Keratinocyte (primary cell): ENCODE results near the gene OR7G3. TPM values are rescaled to one million over a fixed set of nuclear protein-coding genes. Genes with fewer than 3 reads are reported as not detected.

Source experiments
- DNase-seq: peaks from one replicate; pipeline ENCODE4 v3.0.0-alpha.2; 2011; ENCODE audit warnings: low read depth, missing footprints, low spot score
- FAIRE-seq: peaks from 2 replicates; lab custom pipeline; 2011; peaks lifted over from hg19 to GRCh38; lab: Jason Lieb, UNC
- H2AFZ ChIP-seq: 2 replicates; pipeline ENCODE4 v1.6.0; 2012; ENCODE audit warnings: low read length, control low read depth, inconsistent platforms; ENCODE audit not compliant: control insufficient read depth
- H3K27ac ChIP-seq: 2 replicates; pipeline ENCODE4 v1.5.1; 2011; ENCODE audit warnings: low read length; ENCODE audit not compliant: control insufficient read depth, insufficient read depth
- H3K27me3 ChIP-seq: 3 replicates; pipeline ENCODE4 v1.6.0; 2011; ENCODE audit warnings: low read length; ENCODE audit not compliant: control insufficient read depth, insufficient read depth; ENCODE audit errors: extremely low read depth
- H3K36me3 ChIP-seq, 2 experiments: 2 replicates in 1 of 2; 3 replicates in 1 of 2; pipeline ENCODE4 v1.5.1; 2011; ENCODE audit warnings: low read length in 2 of 2, mild to moderate bottlenecking in 1 of 2; ENCODE audit not compliant: control insufficient read depth in 2 of 2, insufficient read depth in 2 of 2; ENCODE audit errors: extremely low read depth in 1 of 2
- H3K4me1 ChIP-seq: 3 replicates; pipeline ENCODE4 v1.5.1; 2011; ENCODE audit warnings: low read length; ENCODE audit not compliant: control insufficient read depth, insufficient read depth; ENCODE audit errors: extremely low read depth
- H3K4me2 ChIP-seq: 3 replicates; pipeline ENCODE4 v1.6.0; 2011; ENCODE audit warnings: low read depth, low read length; ENCODE audit not compliant: control insufficient read depth, insufficient read depth; ENCODE audit errors: extremely low read depth
- H3K4me3 ChIP-seq, 3 experiments: fragments of 200-600 bp in 1 of 3; sonication (generic) in 1 of 3; 2 replicates in 2 of 3; 3 replicates in 1 of 3; pipeline ENCODE4 v1.5.1; 2011 to 2016; ENCODE audit warnings: low read length in 3 of 3, mild to moderate bottlenecking in 3 of 3, control low read depth in 2 of 3, inconsistent platforms in 1 of 3, low read depth in 1 of 3, mixed read lengths in 1 of 3, mixed run types in 1 of 3, moderate library complexity in 1 of 3; ENCODE audit not compliant: control insufficient read depth in 2 of 3, insufficient read depth in 2 of 3; ENCODE audit errors: extremely low read depth in 1 of 3
- H3K79me2 ChIP-seq: 2 replicates; pipeline ENCODE4 v1.6.0; 2012; ENCODE audit warnings: low read length; ENCODE audit not compliant: control insufficient read depth, insufficient read depth
- H3K9ac ChIP-seq: 3 replicates; pipeline ENCODE4 v1.6.0; 2011; ENCODE audit warnings: low read length; ENCODE audit not compliant: control insufficient read depth, insufficient read depth; ENCODE audit errors: extremely low read depth
- H3K9me1 ChIP-seq: 3 replicates; pipeline ENCODE4 v1.6.0; 2011; ENCODE audit warnings: low read length; ENCODE audit not compliant: control insufficient read depth, insufficient read depth; ENCODE audit errors: extremely low read depth
- H3K9me3 ChIP-seq: 2 replicates; pipeline ENCODE4 v1.5.1; 2012; ENCODE audit warnings: low read depth, low read length; ENCODE audit not compliant: control insufficient read depth
- H4K20me1 ChIP-seq: 3 replicates; pipeline ENCODE4 v1.6.0; 2011; ENCODE audit warnings: low read length; ENCODE audit not compliant: control insufficient read depth, insufficient read depth; ENCODE audit errors: extremely low read depth
- CTCF ChIP-seq, 3 experiments: IDR thresholded peaks in 1 of 3; conservative IDR thresholded peaks in 1 of 3; optimal IDR thresholded peaks in 1 of 3; 2 replicates in 2 of 3; 3 replicates in 1 of 3; pipeline versions ENCODE3 to v1.5.1; 2011; ENCODE audit warnings: low read length in 3 of 3, mild to moderate bottlenecking in 3 of 3, moderate library complexity in 2 of 3, control low read depth in 1 of 3, inconsistent platforms in 1 of 3; ENCODE audit not compliant: insufficient read depth in 2 of 3; ENCODE audit errors: extremely low read depth in 1 of 3
- EZH2 ChIP-seq: IDR thresholded peaks from one replicate; pipeline ENCODE4 v1.6.1; 2012; ENCODE audit warnings: inconsistent platforms, mild to moderate bottlenecking, low read length, moderate library complexity
- dilution Hi-C: fragments of 300-500 bp; cut with MboI; formaldehyde crosslinking; loops from one replicate; pipeline ENCODE4 v1.7.0; 2020; ENCODE audit warnings: low sequenced_read_pairs; ENCODE audit not compliant: extremely low pct_ligation_motif_present
- polyA plus RNA-seq, 5 experiments: library from polyadenylated mRNA; depleted of rRNA in 3 of 5; stranded (reverse) in 3 of 5; stranded (forward) in 1 of 5; unstranded in 1 of 5; fragments of >200 nt; gene quantifications; 1 replicate in 1 of 5; 2 replicates in 3 of 5; 3 replicates in 1 of 5; pipeline versions ENCODE4 v1.2.1 to v1.2.3, GENCODE V29; 2011 to 2012; ENCODE audit warnings: missing spikeins in 2 of 5, low read depth in 1 of 5, low replicate concordance in 1 of 5

The OR7G3 gene
- polyA plus RNA-seq, 1 donor (not counting 4 experiments of a cell fraction or from before 2014, with no cell fraction given): not detected

DNA sequence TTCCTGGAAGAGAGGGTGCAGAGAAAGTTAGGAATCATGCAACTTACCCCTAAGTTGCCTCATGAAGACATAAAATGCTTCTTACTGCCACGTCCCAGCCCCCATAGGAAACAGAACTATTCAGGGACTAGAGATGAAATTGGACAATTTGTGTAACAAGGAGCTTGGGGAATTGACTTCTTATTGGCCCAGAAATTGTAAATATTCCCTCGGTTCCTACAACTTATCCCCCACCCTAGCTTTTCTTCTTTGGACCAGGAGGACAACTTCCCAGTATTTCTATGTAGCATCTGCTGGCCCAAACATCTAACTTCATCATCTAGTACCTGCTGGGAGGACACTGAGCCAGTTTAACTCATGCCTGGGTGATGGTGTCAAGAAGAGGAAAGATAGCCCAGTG, 40.0 kb downstream of the OR7G3 start, which contains the start of gene OR1M1:
OR1M1 (plus strand) TSS at position 301 of the 400 bp plus-strand sequence. CDS start 6,184 bp downstream, outside the sequence.
- no peak within 1 kb of the TSS for H3K9ac ChIP-seq
- H4K20me1 ChIP-seq: no peaks in the 10 kb centered on the region
- dilution Hi-C loops: no loop called here
- no peak within 1 kb of the TSS for H3K4me3 ChIP-seq
- no peak within 1 kb of the TSS for H2AFZ ChIP-seq
- TF ChIP-seq EZH2 (no peak), CTCF (optimal IDR thresholded peaks at IDR 0.05 in 1 of 3, IDR thresholded peaks at IDR 0.05 in 1 of 3, conservative IDR thresholded peaks at IDR 0.05 in 1 of 3; ENCODE audit: extremely low read depth in 1 of 3, insufficient read depth in 2 of 3, low read length in 3 of 3) (no peak)
- H3K36me3 ChIP-seq: no peaks in the 10 kb centered on the region
- H3K9me3 ChIP-seq: no peaks in the 10 kb centered on the region
- H3K27me3 ChIP-seq: no peaks in the 10 kb centered on the region
- no peaks in the 10 kb centered on the region for H3K79me2 ChIP-seq
- H3K4me1 ChIP-seq: no peaks in the 10 kb centered on the region
- H3K27ac ChIP-seq: no peak within 1 kb of the TSS
- H3K9me1 ChIP-seq: no peaks in the 10 kb centered on the region
- DNase-seq: no peak
- FAIRE-seq: no peak
- no peak within 1 kb of the TSS for H3K4me2 ChIP-seq

DNA sequence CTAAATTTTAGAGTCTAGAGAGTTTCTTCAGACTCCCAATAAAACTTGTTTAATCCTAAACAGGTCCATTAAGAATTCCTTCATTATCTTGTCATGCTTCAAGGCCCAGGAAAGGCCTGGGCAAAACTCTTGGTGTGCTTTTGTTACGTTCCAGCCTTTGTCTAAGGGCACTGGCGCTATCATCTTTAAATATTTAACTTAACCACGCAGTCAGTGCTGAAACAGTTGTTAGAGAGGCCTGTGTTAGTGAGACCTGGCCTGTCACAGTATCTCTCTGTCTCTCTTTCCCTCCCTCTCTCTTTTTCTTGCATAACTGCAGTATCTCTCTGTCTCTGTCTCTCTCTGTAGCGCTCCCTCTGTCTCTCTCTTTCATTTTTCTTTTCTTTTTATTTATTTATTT, 48.1 kb downstream of the OR7G3 start:
- H3K9me3 ChIP-seq: no peaks in the 10 kb centered on the region
- H3K4me1 ChIP-seq: peaks cover 10% of the 10 kb centered on the region
- no peak overlapping the region for H3K4me3 ChIP-seq
- no peak overlapping the region for H3K9ac ChIP-seq
- no peak overlapping the region for H3K27ac ChIP-seq
- H3K4me2 ChIP-seq: no peak overlapping the region
- H3K36me3 ChIP-seq: no peaks in the 10 kb centered on the region
- no peak for DNase-seq
- no peaks in the 10 kb centered on the region for H3K27me3 ChIP-seq
- H4K20me1 ChIP-seq: no peaks in the 10 kb centered on the region
- no peaks in the 10 kb centered on the region for H3K9me1 ChIP-seq
- H2AFZ ChIP-seq: no peak overlapping the region
- no peak for TF ChIP-seq EZH2
- FAIRE-seq: no peak
- no peaks in the 10 kb centered on the region for H3K79me2 ChIP-seq
- dilution Hi-C loops: no loop called here

DNA sequence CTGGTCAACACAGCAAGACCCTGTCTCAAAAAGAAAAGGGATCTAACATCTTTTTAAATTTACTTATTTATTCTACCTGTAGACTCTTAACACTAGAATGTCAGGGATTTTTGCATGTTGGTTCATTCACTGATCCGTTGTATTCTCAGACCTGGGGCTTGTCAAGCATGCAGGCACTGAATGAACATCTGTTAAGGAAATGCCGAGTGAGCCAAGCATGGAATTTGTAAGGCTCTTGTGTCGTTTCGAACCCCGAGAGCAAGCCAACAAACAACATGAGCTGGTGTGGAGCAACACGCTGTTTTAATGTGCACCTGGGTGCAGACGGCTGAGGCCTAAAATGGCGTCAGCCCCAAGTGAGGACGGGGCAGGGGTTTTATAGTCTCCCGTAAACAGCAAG, 49.8 kb downstream of the OR7G3 start:
- no peaks in the 10 kb centered on the region for H3K79me2 ChIP-seq
- H3K4me3 ChIP-seq: no peak overlapping the region
- H3K4me2 ChIP-seq: no peak overlapping the region
- TF ChIP-seq EZH2 (no peak), CTCF (optimal IDR thresholded peaks at IDR 0.05 in 1 of 3, IDR thresholded peaks at IDR 0.05 in 1 of 3, conservative IDR thresholded peaks at IDR 0.05 in 1 of 3; ENCODE audit: extremely low read depth in 1 of 3, insufficient read depth in 2 of 3, low read length in 3 of 3) (no peak)
- dilution Hi-C loops: no loop called here
- no peak overlapping the region for H3K27ac ChIP-seq
- no peaks in the 10 kb centered on the region for H3K27me3 ChIP-seq
- H3K36me3 ChIP-seq: no peaks in the 10 kb centered on the region
- no peak for FAIRE-seq
- peaks cover 10% of the 10 kb centered on the region for H3K4me1 ChIP-seq
- no peak overlapping the region for H3K9ac ChIP-seq
- DNase-seq: no peak
- no peaks in the 10 kb centered on the region for H3K9me1 ChIP-seq
- no peak overlapping the region for H2AFZ ChIP-seq
- H4K20me1 ChIP-seq: no peaks in the 10 kb centered on the region
- H3K9me3 ChIP-seq: no peaks in the 10 kb centered on the region
